ENCODE results near the gene RANBP1.

DNA sequence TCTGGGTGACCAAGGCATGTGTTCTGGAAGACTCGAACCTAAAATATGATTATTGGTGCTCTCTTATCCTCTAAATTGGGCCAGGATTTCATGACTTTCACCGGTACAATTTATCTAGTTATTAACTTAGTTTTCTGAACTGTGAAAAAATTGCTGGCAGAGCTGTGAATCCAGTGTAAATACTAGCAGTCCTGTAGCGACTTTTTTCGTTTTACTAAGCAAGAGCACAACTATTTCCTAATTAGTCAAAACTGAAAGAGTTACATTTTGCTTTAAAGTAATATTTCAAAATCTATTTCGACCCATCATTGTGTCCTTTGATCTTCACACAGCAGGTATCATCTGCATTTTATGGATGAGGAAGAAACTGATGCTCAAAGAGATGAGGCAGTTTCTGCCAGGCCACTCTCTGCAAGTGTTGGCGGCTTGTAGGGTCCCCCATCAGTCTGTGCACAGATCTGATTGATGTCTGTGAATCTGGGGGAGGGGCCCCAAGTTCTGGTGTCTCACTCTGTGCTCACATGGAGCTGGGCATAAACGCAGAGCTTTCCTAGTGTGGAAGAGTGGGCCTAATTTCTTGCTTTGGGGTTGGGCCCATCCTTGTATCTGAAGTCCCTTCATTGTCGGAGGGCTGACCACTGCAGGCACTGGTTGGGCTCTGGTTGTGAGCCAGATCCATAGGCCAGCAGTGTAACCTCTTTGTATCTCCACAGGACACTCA lies 2.6 kb downstream of the RANBP1 start:
- TF ChIP-seq, protein P1, sequence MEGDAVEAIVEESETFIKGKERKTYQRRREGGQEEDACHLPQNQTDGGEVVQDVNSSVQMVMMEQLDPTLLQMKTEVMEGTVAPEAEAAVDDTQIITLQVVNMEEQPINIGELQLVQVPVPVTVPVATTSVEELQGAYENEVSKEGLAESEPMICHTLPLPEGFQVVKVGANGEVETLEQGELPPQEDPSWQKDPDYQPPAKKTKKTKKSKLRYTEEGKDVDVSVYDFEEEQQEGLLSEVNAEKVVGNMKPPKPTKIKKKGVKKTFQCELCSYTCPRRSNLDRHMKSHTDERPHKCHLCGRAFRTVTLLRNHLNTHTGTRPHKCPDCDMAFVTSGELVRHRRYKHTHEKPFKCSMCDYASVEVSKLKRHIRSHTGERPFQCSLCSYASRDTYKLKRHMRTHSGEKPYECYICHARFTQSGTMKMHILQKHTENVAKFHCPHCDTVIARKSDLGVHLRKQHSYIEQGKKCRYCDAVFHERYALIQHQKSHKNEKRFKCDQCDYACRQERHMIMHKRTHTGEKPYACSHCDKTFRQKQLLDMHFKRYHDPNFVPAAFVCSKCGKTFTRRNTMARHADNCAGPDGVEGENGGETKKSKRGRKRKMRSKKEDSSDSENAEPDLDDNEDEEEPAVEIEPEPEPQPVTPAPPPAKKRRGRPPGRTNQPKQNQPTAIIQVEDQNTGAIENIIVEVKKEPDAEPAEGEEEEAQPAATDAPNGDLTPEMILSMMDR (conservative IDR thresholded peaks at IDR 0.05; ENCODE audit: low read length), result no peak
- TF ChIP-seq EZH2phosphoT487 (IDR thresholded peaks at IDR 0.05; ENCODE audit: borderline replicate concordance), result no peak
